NB4 (cell line): ENCODE measurements around the gene NT5C3A.

Source experiments
- DNase-seq: peaks from one replicate; pipeline ENCODE4 v3.0.0; 2010; ENCODE audit warnings: low read depth
- H3K4me3 ChIP-seq: one replicate; pipeline ENCODE4 v1.5.1; 2011; ENCODE audit warnings: mild to moderate bottlenecking, low read depth, low read length, moderate library complexity
- CTCF ChIP-seq: IDR thresholded peaks from one replicate; pipeline ENCODE4 v1.5.1; 2012; ENCODE audit warnings: low read depth, low read length
- MAX ChIP-seq: IDR thresholded peaks from 2 replicates; pipeline ENCODE4 v1.6.1; 2011; ENCODE audit warnings: low read depth, low read length
- MYC ChIP-seq: IDR thresholded peaks from 2 replicates; pipeline ENCODE4 v1.6.1; 2011; ENCODE audit warnings: low read depth, low read length
- POLR2A ChIP-seq: IDR thresholded peaks from 2 replicates; pipeline ENCODE4 v1.6.1; 2011; ENCODE audit warnings: mild to moderate bottlenecking; ENCODE audit not compliant: insufficient read length; ENCODE audit errors: extremely low read depth

The NT5C3A gene

DNA sequence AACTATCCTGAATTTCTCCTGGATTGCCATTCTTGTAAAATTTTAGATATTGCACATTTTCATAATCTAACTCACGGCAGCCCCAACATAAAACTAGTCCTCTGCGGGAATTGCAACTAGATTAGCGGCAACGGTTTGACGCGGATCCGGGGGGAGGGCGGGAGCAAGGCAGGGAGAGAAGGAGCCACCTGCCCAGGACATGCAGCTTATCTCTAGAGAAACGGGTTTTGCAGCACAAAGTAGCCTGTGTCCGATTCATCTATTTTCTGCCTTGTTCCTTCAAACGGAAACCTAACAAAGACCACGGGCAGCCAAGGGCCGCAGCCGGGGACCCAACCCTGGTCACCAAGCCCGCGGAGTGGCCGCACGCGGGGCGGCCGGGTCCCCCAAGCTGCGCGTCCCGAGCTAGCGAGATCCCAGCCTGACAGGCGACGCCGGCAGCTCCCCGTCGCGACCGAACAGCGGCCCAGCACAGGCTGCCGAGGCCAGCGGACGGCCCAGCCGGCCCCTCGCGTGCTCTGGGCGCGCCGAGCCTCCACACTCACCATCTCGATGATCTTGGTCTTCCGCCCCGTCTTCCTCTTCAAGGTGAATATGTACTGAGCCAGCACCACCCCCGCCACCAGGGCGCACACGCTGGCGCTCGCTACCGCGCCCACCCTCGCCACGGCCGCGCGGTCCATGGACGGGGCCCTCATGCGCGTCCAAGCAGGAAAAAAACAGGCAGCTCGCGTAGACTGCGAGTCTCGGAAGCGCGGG is at the start of gene NT5C3A:
Gene NT5C3A, minus strand, starts transcription at position 754 of the 759 bp plus-strand sequence. Its CDS starts 71 bp downstream, at position 683.
- DNase-seq = peak; percentile 70
- TF ChIP-seq POLR2A (peak; percentile 80), MAX (peak; percentile 72), MYC (peak; percentile 81), CTCF (no peak)
- H3K4me3 ChIP-seq = peak within 1 kb of the TSS; percentile 94

DNA sequence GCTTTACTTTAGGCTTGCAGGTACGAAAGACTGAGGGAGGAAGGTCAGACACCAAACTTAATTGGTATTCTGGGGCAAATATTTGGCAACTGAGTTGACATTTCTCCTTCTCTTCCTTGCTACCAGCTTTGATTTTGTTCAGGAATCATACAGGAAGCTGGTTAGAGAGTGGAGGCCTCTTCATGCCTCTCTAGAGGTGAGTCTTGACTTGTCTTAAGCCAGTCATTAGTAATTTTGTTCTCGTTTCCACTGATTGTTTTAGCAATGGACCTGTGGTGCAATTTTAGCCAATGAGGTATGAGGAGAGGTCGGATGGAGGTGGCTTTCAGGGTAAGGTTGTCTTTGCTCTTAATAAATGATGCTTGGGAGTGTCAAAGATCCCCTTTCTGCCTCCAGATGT is 49.0 kb upstream of the NT5C3A start:
- H3K4me3 ChIP-seq = no peak overlapping the region
- TF ChIP-seq POLR2A (no peak), MAX (no peak), MYC (no peak), CTCF (no peak)
- DNase-seq = no peak

GRCh38 chr7:33109758-33110238 is 47.2 kb upstream of the NT5C3A start:
- peak overlapping the region; percentile 61 for H3K4me3 ChIP-seq
- TF ChIP-seq CTCF (no peak), POLR2A (no peak), MYC (no peak), MAX (no peak)
- peak; percentile 57 for DNase-seq

- TF ChIP-seq CTCF (peak; percentile 51), MAX (peak; percentile 43; the same call in 1 of the 2 replicates), POLR2A (peak; percentile 90), MYC (peak; percentile 57; the same call in 1 of the 2 replicates)
- peak within 1 kb of the TSS; percentile 91 for H3K4me3 ChIP-seq
- DNase-seq = peak; percentile 93
Measured at GRCh38 chr7:33109005-33109757, 46.6 kb upstream of the NT5C3A start, which contains the start of gene RP9. TSS of gene RP9 (minus strand) at chr7:33109404. CDS start at chr7:33109372, 32 bp downstream.

DNA sequence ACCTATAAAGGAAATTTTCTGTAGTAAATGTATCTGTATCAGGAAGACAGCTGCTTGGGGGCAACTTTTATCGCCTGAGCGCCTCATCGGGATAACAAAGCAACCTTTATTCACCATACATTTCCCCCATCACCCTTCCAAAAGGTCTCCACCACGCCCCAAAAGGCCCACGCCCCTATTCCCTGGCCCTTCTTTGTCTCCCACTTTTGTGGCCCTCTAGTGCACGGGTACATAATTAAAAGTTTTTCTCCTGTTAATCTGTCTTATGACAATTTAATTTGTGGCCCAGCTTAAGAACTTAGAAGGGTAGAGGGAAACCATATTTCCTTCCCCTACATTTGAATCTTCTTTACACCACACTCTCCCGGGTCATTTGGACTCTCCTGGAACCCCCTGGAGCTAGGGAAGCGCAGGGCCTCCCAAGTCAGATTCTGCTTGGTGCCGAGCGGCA is 46.0 kb upstream of the NT5C3A start:
- TF ChIP-seq MAX (no peak), CTCF (peak; percentile 24)
- peak overlapping the region; percentile 91 for H3K4me3 ChIP-seq
- DNase-seq = peak; percentile 61
